ENCODE measurements around the gene SREK1IP1. TPM values are rescaled to one million over a fixed set of nuclear protein-coding genes. Genes with fewer than 3 reads are reported as not detected.
"Not testable (repeated sequence)": the region's sequence is repeated elsewhere in the genome, so short reads cannot be mapped to it uniquely, and the experiment has no call there.

The SREK1IP1 gene
- total RNA-seq, 2 experiments from 2014 or later, result 28.1 to 30.0 TPM

DNA sequence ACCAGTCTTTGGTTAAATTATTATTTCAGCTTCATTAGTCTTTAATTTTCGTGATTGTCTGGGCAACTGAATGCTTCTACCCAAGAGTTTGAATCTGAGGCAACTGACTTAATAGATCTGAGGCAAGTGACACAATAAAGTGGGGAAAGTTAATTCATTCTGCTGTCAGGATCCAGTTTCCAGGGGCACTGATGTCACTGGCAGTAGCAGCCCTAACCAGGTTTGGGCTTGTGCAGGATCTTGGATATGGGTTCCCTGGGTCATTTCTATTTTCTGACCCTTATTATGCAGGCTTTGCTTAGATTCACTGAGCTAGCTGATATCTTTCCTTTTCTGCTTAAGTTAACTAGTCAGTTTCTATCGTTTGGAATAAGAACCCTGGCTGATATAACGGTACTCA is 9.6 kb downstream of the SREK1IP1 start:
- H3K27ac Mint-ChIP-seq, result no peak overlapping the region
- H3K4me1 Mint-ChIP-seq, result peaks cover 8% of the 10 kb centered on the region
- POLR2A ChIA-PET, result interaction anchor here (2.6 kb wide), 1 partner anchor 10 kb away, joined by 16 read pairs; the partner anchor contains the start of genes CWC27 and SREK1IP1

DNA sequence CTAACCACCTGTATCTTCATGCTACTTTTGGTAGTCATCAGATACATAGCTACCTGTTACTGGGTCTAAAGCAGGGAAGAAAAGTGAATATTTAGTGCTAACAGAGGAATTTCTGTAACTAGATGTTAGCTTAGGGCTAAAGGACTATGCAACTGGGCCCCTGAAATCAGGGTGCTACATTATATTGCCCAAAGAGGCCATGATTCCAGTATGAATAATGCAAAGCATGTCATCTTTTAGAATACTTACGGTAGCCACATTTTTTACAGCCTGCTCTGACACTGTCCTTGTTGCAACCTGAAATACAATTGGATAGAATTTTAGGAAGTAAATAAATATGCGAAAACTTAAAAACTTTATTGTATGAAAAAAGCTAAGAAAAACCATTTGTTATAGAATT is 14.4 kb downstream of the SREK1IP1 start:
- Mint-ChIP-seq H3K36me3 (ENCODE audit: low read depth) (peaks cover 6% of the 10 kb centered on the region), H3K27ac (no peak overlapping the region), H3K4me3 (no peak overlapping the region), H3K27me3 (no peaks in the 10 kb centered on the region), H3K9me3 (no peaks in the 10 kb centered on the region), H3K4me1 (no peaks in the 10 kb centered on the region)
- DNase-seq, result no peak
- POLR2A ChIA-PET, result interaction anchor here (0.9 kb wide), 1 partner anchor 13 kb away, joined by 5 read pairs; no protein-coding TSS in a partner anchor
- CTCF ChIA-PET, result no interaction called here

More for the DNA sequence above, 9.6 kb downstream of the SREK1IP1 start:
- DNase-seq, result no peak
- Mint-ChIP-seq H3K4me3 (no peak overlapping the region), H3K36me3 (ENCODE audit: low read depth) (peaks cover 11% of the 10 kb centered on the region), H3K27me3 (no peaks in the 10 kb centered on the region), H3K9me3 (no peaks in the 10 kb centered on the region)
- CTCF ChIA-PET, result no interaction called here

DNA sequence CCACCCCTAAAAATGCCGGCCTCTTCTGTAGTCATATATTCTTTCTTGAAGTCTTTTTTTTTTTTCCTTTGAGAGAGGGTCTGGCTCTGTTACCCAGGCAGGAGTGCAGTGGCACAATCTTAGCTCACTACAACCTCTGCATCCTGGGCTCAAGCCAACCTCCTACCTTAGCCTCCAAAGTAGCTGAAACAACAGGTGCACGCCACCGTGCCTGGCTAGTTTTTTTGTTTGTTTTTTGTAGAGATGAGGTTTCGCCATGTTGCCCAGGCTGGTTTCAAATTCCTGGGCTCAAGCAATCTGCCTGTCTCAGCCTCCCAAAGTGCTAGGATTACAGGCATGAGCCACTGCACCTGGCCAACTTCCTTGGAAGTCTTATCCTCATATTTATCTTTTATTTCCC is 19.1 kb downstream of the SREK1IP1 start:
- Mint-ChIP-seq H3K4me1 (peaks cover 2% of the 10 kb centered on the region), H3K36me3 (ENCODE audit: low read depth) (peaks cover 14% of the 10 kb centered on the region), H3K27me3 (no peaks in the 10 kb centered on the region), H3K4me3 (no peak overlapping the region), H3K9me3 (no peaks in the 10 kb centered on the region), H3K27ac (no peak overlapping the region)
- ChIA-PET CTCF (no interaction called here), POLR2A (interaction anchor here (1.0 kb wide), 1 partner anchor 20 kb away, joined by 4 read pairs; the partner anchor contains the start of genes CWC27 and SREK1IP1)
- no peak for DNase-seq

DNA sequence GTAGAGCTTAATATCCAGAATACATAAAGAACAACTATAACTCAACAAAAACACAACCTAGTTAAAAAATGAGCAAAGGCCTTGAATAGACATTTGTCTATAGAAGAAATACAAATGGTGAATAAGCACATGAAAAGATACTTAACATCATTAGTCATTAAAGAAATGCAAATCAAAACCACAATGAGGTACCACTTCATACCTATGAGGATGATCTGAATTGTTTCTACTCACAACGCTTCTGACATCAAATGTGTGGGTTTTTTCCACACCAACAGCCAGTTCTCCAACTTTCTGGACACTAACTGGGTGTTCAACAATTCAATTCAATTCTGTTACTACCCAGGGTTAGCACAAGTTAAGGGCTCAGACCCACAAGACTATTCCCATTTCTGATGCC is 22.0 kb downstream of the SREK1IP1 start:
- no peak overlapping the region for H3K4me3 Mint-ChIP-seq
- no peaks in the 10 kb centered on the region for H3K9me3 Mint-ChIP-seq
- peaks cover 16% of the 10 kb centered on the region for H3K36me3 Mint-ChIP-seq (ENCODE audit: low read depth)
- peaks cover 2% of the 10 kb centered on the region for H3K4me1 Mint-ChIP-seq
- no peak for DNase-seq
- ChIA-PET POLR2A (no interaction called here), CTCF (no interaction called here)
- H3K27me3 Mint-ChIP-seq, result no peaks in the 10 kb centered on the region
- no peak overlapping the region for H3K27ac Mint-ChIP-seq

DNA sequence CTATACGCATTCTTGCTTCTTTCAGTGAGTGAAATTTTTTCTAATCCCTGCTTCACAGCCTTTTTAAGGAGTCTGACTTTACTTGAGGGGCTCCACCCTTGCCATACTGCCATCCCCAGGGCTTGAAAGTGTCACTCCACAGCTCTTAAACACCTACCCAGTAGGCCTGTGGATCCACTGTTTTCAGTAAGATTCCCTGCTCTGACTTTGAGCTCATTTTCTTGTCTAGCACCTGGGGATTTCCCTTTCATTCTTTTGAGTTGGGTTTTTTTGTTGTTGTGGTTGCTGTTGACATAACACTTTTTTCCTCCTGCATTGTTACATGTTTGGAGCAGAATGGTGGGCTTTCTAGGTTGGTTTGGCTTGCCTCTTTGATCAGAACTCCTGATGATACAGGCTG is 23.6 kb downstream of the SREK1IP1 start:
- Mint-ChIP-seq H3K27me3 (no peaks in the 10 kb centered on the region), H3K36me3 (ENCODE audit: low read depth) (peaks cover 25% of the 10 kb centered on the region), H3K9me3 (no peaks in the 10 kb centered on the region), H3K4me1 (peaks cover 2% of the 10 kb centered on the region), H3K27ac (no peak overlapping the region), H3K4me3 (no peak overlapping the region)
- no peak for DNase-seq
- CTCF ChIA-PET, result no interaction called here
- POLR2A ChIA-PET, result no interaction called here

DNA sequence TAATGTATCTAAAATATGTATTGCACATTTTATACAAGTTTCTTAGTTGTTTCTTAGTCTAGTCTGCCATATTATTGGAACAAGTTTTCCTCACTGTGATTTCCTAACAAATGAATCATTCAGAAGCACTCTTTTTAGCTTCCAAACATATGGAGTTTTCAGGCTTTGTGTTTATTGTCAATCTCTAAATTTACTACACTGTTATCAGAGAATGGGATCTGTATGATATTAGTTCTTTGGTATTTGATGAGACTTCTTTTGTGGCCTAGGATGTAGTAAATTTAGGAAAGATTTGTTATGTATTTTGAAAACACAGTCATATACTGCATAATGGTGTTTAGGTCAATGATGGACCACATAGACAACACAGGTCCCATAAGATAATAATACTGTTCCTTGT is 25.7 kb downstream of the SREK1IP1 start:
- Mint-ChIP-seq H3K36me3 (ENCODE audit: low read depth) (peaks cover 35% of the 10 kb centered on the region), H3K4me1 (peaks cover 2% of the 10 kb centered on the region), H3K27me3 (no peaks in the 10 kb centered on the region), H3K9me3 (no peaks in the 10 kb centered on the region), H3K27ac (no peak overlapping the region), H3K4me3 (no peak overlapping the region)
- no peak for DNase-seq
- POLR2A ChIA-PET, result no interaction called here
- CTCF ChIA-PET, result no interaction called here

DNA sequence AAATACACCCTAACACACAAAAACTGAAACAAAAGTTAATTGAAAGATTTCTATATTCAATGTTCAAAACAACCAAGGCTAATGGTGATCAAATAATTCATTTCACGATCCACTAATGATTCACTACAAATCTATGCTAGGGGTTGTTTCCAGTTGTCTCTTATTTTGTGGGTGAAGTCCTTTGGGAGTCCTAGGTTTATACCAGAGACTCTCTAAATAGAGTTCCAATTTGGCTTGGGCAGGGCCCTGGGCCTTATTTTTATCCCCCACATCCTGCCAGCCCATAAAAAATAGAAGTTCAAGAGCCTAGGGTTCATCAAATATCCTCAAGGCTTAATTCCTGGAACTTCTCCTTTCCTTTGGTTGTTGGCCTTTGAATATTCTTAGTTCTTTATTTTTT is 26.1 kb downstream of the SREK1IP1 start:
- no peak for DNase-seq
- no peak overlapping the region for H3K27ac Mint-ChIP-seq
- no peak overlapping the region for H3K4me3 Mint-ChIP-seq
- ChIA-PET POLR2A (no interaction called here), CTCF (no interaction called here)
- H3K4me1 Mint-ChIP-seq, result peaks cover 2% of the 10 kb centered on the region
- no peaks in the 10 kb centered on the region for H3K9me3 Mint-ChIP-seq
- peaks cover 36% of the 10 kb centered on the region for H3K36me3 Mint-ChIP-seq (ENCODE audit: low read depth)
- H3K27me3 Mint-ChIP-seq, result no peaks in the 10 kb centered on the region

DNA sequence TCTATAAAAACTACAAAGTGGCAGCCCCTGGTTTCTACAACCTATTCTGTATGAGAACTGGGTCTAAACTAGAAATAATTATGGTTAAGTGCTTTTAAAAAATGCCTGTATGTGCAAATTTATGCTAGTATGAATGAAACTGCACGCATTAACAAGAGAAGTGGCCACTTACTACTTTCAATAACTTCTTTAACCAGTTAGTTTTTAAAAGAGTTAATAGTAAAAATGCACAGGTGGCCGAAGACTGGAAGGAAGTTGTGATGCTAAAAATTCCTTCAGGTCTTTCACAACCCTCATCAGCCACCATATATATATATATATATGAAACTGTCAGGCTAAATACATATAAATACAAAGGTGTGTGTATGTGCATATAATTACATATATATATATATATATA is 41.3 kb downstream of the SREK1IP1 start:
- Mint-ChIP-seq H3K9me3 (no peaks in the 10 kb centered on the region), H3K27me3 (no peaks in the 10 kb centered on the region), H3K4me3 (no peak overlapping the region), H3K27ac (no peak overlapping the region), H3K4me1 (peaks cover 7% of the 10 kb centered on the region), H3K36me3 (ENCODE audit: low read depth) (peaks cover 39% of the 10 kb centered on the region)
- ChIA-PET CTCF (no interaction called here), POLR2A (no interaction called here)
- DNase-seq, result no peak

DNA sequence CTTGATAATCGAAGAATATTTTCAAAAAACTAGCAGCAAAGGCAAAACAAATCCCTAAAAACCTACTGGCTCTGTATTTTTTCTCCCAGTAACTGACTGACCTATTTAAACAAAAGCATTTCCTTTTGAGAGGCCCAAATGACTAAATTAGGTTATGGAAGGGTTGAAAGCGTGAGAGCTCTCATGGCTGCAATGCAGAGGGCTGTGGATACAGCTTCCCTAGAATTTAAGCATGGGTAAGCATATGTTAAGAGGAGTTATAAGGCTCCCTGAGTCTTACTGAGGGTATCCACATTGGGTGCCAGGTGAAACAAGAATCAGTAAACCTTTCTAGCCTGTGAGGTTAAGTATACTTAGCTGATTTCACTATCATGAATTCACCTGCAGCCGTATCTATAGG is 45.9 kb downstream of the SREK1IP1 start:
- no peak overlapping the region for H3K27ac Mint-ChIP-seq
- peaks cover 18% of the 10 kb centered on the region for H3K36me3 Mint-ChIP-seq (ENCODE audit: low read depth)
- no peaks in the 10 kb centered on the region for H3K27me3 Mint-ChIP-seq
- no peak for DNase-seq
- H3K4me1 Mint-ChIP-seq, result peaks cover 5% of the 10 kb centered on the region
- CTCF ChIA-PET, result no interaction called here
- POLR2A ChIA-PET, result no interaction called here
- peaks cover 2% of the 10 kb centered on the region for H3K9me3 Mint-ChIP-seq
- no peak overlapping the region for H3K4me3 Mint-ChIP-seq

DNA sequence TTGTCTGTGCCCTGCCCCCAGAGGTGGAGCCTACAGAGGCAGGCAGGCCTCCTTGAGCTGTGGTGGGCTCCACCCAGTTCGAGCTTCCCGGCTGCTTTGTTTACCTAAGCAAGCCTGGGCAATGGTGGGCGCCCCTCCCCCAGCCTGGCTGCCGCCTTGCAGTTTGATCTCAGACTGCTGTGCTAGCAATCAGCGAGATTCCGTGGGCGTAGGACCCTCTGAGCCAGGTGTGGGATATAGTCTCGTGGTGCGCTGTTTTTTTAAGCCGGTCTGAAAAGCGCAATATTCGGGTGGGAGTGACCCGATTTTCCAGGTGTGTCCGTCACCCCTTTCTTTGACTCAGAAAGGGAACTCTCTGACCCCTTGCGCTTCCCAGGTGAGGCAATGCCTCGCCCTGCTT is 54.0 kb downstream of the SREK1IP1 start:
- H3K27me3 Mint-ChIP-seq; POLR2A ChIA-PET; H3K4me1 Mint-ChIP-seq; H3K36me3 Mint-ChIP-seq (ENCODE audit: low read depth); H3K9me3 Mint-ChIP-seq; H3K4me3 Mint-ChIP-seq; DNase-seq; H3K27ac Mint-ChIP-seq; CTCF ChIA-PET: not testable (repeated sequence)

DNA sequence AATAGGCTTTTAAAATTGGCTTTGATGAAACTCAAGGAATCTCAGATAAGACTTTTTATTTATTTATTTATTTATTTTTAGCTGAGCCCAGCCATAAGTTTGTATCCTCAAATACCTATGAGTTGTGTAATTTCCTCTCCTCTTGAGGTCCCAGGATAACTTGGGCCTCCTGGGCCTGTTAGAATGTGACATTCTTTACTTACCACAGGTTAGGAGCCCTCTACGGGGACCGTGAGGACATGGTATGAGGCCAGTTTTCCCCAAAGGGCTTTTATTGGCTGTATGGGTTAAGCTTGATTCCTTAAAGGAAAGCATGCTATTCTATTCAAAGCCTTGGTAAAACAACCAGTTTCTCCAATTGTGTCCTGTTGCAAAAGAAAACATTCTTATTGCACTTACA is 61.3 kb downstream of the SREK1IP1 start:
- H3K4me3 Mint-ChIP-seq, result no peak overlapping the region
- no peaks in the 10 kb centered on the region for H3K9me3 Mint-ChIP-seq
- H3K27me3 Mint-ChIP-seq, result peaks cover 11% of the 10 kb centered on the region
- H3K27ac Mint-ChIP-seq, result no peak overlapping the region
- CTCF ChIA-PET, result no interaction called here
- POLR2A ChIA-PET, result no interaction called here
- no peaks in the 10 kb centered on the region for H3K36me3 Mint-ChIP-seq (ENCODE audit: low read depth)
- no peaks in the 10 kb centered on the region for H3K4me1 Mint-ChIP-seq
- no peak for DNase-seq

DNA sequence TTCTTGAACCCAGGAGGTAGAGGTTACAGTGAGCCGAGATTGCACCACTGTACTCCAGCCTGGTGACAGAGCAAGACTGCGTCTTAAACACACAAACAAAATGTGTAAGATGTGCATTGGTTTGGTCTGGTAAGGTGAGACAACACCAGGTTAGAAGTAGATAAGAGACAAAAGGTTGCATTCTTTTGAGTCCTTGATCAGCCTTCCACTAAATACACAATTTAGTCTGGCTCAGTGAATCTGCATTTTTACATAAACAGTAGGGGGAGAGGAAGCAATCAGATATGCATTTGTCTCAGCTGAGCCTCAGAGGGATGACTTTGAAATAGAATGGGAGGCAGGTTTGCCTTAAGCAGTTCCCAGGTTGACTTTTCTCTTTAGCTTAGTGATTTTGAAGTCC is 62.4 kb downstream of the SREK1IP1 start:
- H3K9me3 Mint-ChIP-seq; H3K4me1 Mint-ChIP-seq; DNase-seq; H3K27ac Mint-ChIP-seq; CTCF ChIA-PET; POLR2A ChIA-PET; H3K36me3 Mint-ChIP-seq (ENCODE audit: low read depth); H3K4me3 Mint-ChIP-seq: not testable (repeated sequence)
- H3K27me3 Mint-ChIP-seq, result peaks cover 13% of the 10 kb centered on the region

DNA sequence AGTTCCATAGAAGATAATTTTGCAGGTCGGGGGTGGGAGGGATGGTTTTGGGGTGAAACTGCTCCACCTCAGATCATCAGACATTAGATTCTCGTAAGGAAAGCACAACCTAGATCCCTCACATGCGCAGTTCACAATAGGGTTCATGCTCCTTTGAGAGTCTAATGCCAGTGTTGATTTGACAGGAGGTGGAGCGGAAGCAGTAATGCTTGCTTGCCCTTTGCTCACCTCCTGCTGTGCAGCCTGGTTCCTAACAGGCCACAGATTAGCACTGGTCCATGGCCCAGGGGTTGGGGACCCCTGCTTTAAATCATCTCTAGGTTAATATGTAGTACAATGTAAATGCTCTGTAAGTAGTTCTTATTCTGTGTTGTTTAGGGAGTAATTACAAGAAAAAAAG is 67.7 kb downstream of the SREK1IP1 start:
- CTCF ChIA-PET, result no interaction called here
- POLR2A ChIA-PET, result no interaction called here
- Mint-ChIP-seq H3K9me3 (peaks cover 5% of the 10 kb centered on the region), H3K4me1 (no peaks in the 10 kb centered on the region), H3K36me3 (ENCODE audit: low read depth) (no peaks in the 10 kb centered on the region), H3K27me3 (peaks cover 10% of the 10 kb centered on the region), H3K27ac (no peak overlapping the region), H3K4me3 (no peak overlapping the region)
- no peak for DNase-seq

DNA sequence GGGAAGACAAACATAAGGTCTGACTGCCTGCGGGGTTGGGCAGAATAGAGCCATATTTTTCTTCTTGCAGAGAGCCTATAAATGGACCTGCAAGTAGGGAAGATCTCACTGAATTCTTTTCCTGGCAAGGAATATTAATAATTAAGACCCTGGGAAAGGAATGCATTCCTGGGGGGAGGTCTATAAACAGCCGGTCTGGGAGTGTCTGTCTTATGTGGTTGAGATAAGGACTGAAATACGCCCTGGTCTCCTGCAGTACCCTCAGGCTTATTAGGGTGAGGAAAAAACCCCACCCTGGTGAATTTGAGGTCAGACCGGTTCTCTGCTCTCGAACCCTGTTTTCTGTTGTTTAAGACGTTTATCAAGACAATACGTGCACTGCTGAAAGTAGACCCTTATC is 72.1 kb downstream of the SREK1IP1 start:
- H3K36me3 Mint-ChIP-seq (ENCODE audit: low read depth); H3K27ac Mint-ChIP-seq; H3K4me3 Mint-ChIP-seq; H3K9me3 Mint-ChIP-seq; H3K4me1 Mint-ChIP-seq; DNase-seq; POLR2A ChIA-PET; CTCF ChIA-PET: not testable (repeated sequence)
- peaks cover 19% of the 10 kb centered on the region for H3K27me3 Mint-ChIP-seq

DNA sequence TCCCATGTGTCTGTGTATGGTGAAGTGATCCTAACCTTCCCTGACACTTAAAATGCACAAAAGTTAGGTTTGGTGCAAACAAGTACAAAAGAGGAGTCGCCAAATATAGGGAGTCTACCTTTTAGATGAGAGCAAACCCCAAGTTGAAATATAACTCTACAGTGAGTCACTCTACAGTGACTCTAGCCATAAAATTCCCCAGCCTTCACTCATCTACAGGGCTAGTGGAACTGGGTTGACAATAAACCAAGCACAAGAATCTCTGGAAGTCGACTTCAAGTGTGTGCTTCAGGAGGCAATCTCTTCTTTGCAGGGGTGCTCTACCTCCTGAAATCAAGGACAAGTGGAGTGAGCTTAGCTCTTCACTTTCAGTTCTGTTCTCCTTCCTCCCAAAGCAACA is 74.9 kb downstream of the SREK1IP1 start:
- H3K4me3 Mint-ChIP-seq, result no peak overlapping the region
- H3K27me3 Mint-ChIP-seq, result peaks cover 39% of the 10 kb centered on the region
- DNase-seq, result no peak
- H3K9me3 Mint-ChIP-seq, result peaks cover 5% of the 10 kb centered on the region
- ChIA-PET CTCF (no interaction called here), POLR2A (no interaction called here)
- H3K36me3 Mint-ChIP-seq (ENCODE audit: low read depth), result no peaks in the 10 kb centered on the region
- H3K4me1 Mint-ChIP-seq, result peaks cover 5% of the 10 kb centered on the region
- H3K27ac Mint-ChIP-seq, result no peak overlapping the region

Measured in activated CD4-positive, alpha-beta memory T cell treated with anti-CD3 and anti-CD28 coated beads, Interleukin-2, amount 10 ng/mL, durations not matched to agents 7 days and 5 days (primary cell).